MCF 10A (cell line): Measurements from ENCODE around the gene IGDCC3. TPM values are rescaled to one million over a fixed set of nuclear protein-coding genes. Genes with fewer than 3 reads are reported as not detected.

Source experiments
- BruUV-seq: library from RNA; stranded (reverse); fragments of 400-500 nt; replicated peaks from 2 replicates; lab custom pipeline; 2021; lab: Mats Ljungman, UMichigan
- CTCF ChIA-PET: fragments of 300-600 bp; sonication (Branson Sonifier 250); formaldehyde crosslinking; extraction: SDS; loops from one replicate; lab custom pipeline; 2021; ENCODE audit warnings: antibody characterized with exemption, inconsistent platforms; lab: Yijun Ruan, JAX
- POLR2A ChIA-PET: fragments of 300-600, 350-650 bp; sonication (Branson Sonifier 250); formaldehyde crosslinking; extraction: SDS; loops from one replicate; lab custom pipeline; 2020; ENCODE audit warnings: antibody characterized with exemption, inconsistent platforms; lab: Yijun Ruan, JAX
- DNase-seq: peaks from one replicate; pipeline ENCODE4 v3.0.0-alpha.2; 2018; ENCODE audit not compliant: unreplicated experiment
- H3K27ac Mint-ChIP-seq: one replicate; pipeline ENCODE4 v1.8.0; 2022; ENCODE audit warnings: mild to moderate bottlenecking, low read depth, mixed read lengths; ENCODE audit not compliant: unreplicated experiment
- H3K27me3 Mint-ChIP-seq: one replicate; pipeline ENCODE4 v1.8.0; 2022; ENCODE audit warnings: mixed read lengths; ENCODE audit not compliant: insufficient read depth, unreplicated experiment
- H3K36me3 Mint-ChIP-seq: one replicate; pipeline ENCODE4 v1.8.0; 2022; ENCODE audit warnings: mild to moderate bottlenecking, moderate library complexity, mixed read lengths; ENCODE audit not compliant: insufficient read depth, unreplicated experiment
- H3K4me1 Mint-ChIP-seq: one replicate; pipeline ENCODE4 v1.8.0; 2022; ENCODE audit warnings: mixed read lengths; ENCODE audit not compliant: insufficient read depth, unreplicated experiment
- H3K4me3 Mint-ChIP-seq: one replicate; pipeline ENCODE4 v1.8.0; 2022; ENCODE audit warnings: mild to moderate bottlenecking, moderate library complexity, mixed read lengths; ENCODE audit not compliant: unreplicated experiment
- H3K9me3 Mint-ChIP-seq: one replicate; pipeline ENCODE4 v1.8.0; 2022; ENCODE audit warnings: mixed read lengths; ENCODE audit not compliant: unreplicated experiment
- CTCF ChIP-seq: fragments of 200-600 bp; IDR thresholded peaks from one replicate; pipeline ENCODE4 v1.8.0; 2022; ENCODE audit warnings: antibody characterized with exemption, mild to moderate bottlenecking; ENCODE audit not compliant: unreplicated experiment
- intact Hi-C: fragments of 100-400 bp; cut with micrococcal nuclease; formaldehyde crosslinking; loops from 2 replicates; pipeline ENCODE4 v1.14.1; 2022
- total RNA-seq: library from RNA; stranded (reverse); gene quantifications from 2 replicates; pipeline ENCODE4 v1.2.3, GENCODE V29; 2022

IGDCC3 gene
- total RNA-seq, 1 experiment from 2014 or later = not detected

GRCh38 chr15:65286704-65287519 lies 90.9 kb downstream of the IGDCC3 start, which contains the start of gene PARP16:
Gene PARP16 (minus strand): TSS chr15:65286883. CDS start chr15:65286426, 457 bp downstream.
- intact Hi-C loops = no loop called here
- Mint-ChIP-seq H3K4me1 (peaks cover 4% of the 10 kb centered on the region), H3K27ac (peak within 1 kb of the TSS; percentile 39), H3K4me3 (peak within 1 kb of the TSS; percentile 79), H3K36me3 (no peaks in the 10 kb centered on the region), H3K27me3 (no peaks in the 10 kb centered on the region), H3K9me3 (no peaks in the 10 kb centered on the region)
- DNase-seq = peak; percentile 81
- no TSS peak for BruUV-seq
- ChIA-PET POLR2A (interaction anchor here (0.7 to 4.2 kb wide), 18 partner anchors 8 to 1414 kb away, joined by 3 to 83 read pairs (median 5); partner anchors contain the start of genes CLPX, HACD3, PDCD7 and RAB11A), CTCF (interaction anchor here (0.7 to 4.7 kb wide), 10 partner anchors 8 to 508 kb away, joined by 3 to 53 read pairs (median 4); partner anchors contain the start of gene CLPX)
- TF ChIP-seq CTCF = peak; percentile 22

- no peaks in the 10 kb centered on the region for H3K36me3 Mint-ChIP-seq
- CTCF ChIA-PET = interaction anchor here (0.6 to 4.7 kb wide), 11 partner anchors 8 to 507 kb away, joined by 3 to 53 read pairs (median 4); partner anchors contain the start of gene CLPX
- BruUV-seq = no TSS peak
- H3K4me1 Mint-ChIP-seq = peaks cover 4% of the 10 kb centered on the region
- peak overlapping the region; percentile 39 for H3K27ac Mint-ChIP-seq
- H3K27me3 Mint-ChIP-seq = no peaks in the 10 kb centered on the region
- intact Hi-C loops = no loop called here
- no peak for TF ChIP-seq CTCF
- POLR2A ChIA-PET = interaction anchor here (0.7 to 4.2 kb wide), 23 partner anchors 8 to 1415 kb away, joined by 3 to 83 read pairs (median 5); partner anchors contain the start of genes CLPX, PDCD7, RAB11A and RNU5A-1
- no peaks in the 10 kb centered on the region for H3K9me3 Mint-ChIP-seq
- peak overlapping the region; percentile 79 for H3K4me3 Mint-ChIP-seq
- peak; percentile 40 for DNase-seq
Measured at GRCh38 chr15:65286069-65286703, 91.6 kb downstream of the IGDCC3 start.

GRCh38 chr15:65285291-65286068 lies 92.3 kb downstream of the IGDCC3 start:
- CTCF ChIA-PET = interaction anchor here (0.6 to 4.7 kb wide), 8 partner anchors 12 to 103 kb away, joined by 3 to 53 read pairs (median 6); partner anchors contain the start of gene CLPX
- peaks cover 4% of the 10 kb centered on the region for H3K4me1 Mint-ChIP-seq
- DNase-seq = no peak
- POLR2A ChIA-PET = interaction anchor here (0.7 to 4.2 kb wide), 16 partner anchors 8 to 1416 kb away, joined by 3 to 83 read pairs (median 5); partner anchors contain the start of genes CLPX, PDCD7, RAB11A and RNU5B-1
- TSS peak; percentile 61 for BruUV-seq
- H3K27ac Mint-ChIP-seq = peak overlapping the region; percentile 39
- TF ChIP-seq CTCF = no peak
- H3K4me3 Mint-ChIP-seq = peak overlapping the region; percentile 79
- H3K9me3 Mint-ChIP-seq = no peaks in the 10 kb centered on the region
- intact Hi-C loops = no loop called here
- H3K27me3 Mint-ChIP-seq = no peaks in the 10 kb centered on the region
- H3K36me3 Mint-ChIP-seq = no peaks in the 10 kb centered on the region
